ENCODE measurements around the gene COL4A1.
"Not testable (repeated sequence)": the region's sequence is repeated elsewhere in the genome, so short reads cannot be mapped to it uniquely, and the experiment has no call there.

COL4A1 gene

DNA sequence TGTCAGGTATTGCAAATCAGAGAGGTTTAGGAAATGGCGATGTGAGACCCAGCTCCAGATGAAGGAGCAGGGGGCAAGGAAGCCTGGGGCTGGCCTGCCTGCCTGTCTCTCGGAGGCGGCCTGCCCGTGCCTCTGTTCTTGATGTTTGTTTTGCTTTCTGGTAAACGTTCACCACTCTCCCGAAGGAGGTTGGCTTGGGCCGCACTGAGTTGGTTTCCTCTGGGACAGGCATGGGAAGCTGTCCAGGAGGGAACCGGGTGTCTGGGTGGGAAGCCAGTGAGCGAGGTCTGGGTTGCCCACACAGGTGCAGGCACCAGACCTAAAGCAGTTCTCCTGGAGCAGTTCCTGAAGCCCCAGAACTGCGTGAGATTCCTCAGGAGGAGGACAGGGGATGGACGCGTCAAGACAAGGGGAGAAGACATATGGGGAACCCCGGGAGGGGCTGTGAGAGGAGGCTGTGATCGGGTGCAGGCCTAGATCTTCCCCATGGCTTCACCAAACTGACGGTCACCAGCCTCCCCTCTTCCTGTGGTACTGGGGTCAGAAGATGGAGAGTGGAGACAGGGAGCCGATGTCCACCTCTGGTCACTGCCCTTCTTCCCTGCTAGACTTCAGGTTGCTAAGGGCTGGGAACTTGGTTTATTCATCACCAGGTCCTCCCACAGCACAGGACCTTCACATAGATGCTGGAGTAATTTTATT lies 15.3 kb upstream of the COL4A1 start:
- no peak for DNase-seq

DNA sequence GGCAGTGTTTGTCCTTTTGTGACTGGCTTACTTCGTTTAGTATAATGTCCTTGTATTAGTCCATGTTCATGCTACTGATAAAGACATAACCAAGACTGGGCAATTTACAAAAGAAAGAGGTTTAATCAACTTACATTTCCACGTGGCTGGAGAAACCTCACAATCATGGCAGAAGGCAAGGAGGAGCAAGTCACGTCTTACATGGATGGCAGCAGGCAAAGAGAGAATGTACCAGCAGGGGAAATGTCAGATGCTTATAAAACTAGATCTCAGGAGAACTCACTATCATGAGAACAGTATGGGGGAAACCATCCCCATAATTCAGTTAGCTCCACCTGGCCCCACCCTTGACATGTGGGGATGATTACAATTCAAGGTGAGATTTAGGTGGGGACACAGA lies 14.6 kb upstream of the COL4A1 start:
- DNase-seq, result not testable (repeated sequence)

DNA sequence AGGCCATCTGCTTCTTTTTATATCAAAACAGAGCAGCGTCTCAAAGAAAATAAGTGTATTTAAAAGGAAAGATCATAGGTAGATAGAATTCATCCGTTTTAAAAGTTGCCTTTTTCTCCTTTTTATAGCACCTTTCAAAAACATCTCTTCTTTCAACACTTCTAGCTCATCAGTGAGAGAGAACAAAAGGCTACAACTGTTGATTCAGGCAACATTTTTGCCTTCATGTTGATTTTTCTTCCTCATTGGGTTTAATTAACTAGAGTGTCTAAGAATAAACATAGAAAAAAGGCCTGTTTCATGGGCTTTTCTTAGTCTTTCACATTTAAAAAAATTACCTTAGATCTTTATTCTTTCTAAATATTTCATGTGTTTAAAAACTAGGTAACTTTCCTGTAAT lies 13.7 kb upstream of the COL4A1 start:
- no peak for DNase-seq

DNA sequence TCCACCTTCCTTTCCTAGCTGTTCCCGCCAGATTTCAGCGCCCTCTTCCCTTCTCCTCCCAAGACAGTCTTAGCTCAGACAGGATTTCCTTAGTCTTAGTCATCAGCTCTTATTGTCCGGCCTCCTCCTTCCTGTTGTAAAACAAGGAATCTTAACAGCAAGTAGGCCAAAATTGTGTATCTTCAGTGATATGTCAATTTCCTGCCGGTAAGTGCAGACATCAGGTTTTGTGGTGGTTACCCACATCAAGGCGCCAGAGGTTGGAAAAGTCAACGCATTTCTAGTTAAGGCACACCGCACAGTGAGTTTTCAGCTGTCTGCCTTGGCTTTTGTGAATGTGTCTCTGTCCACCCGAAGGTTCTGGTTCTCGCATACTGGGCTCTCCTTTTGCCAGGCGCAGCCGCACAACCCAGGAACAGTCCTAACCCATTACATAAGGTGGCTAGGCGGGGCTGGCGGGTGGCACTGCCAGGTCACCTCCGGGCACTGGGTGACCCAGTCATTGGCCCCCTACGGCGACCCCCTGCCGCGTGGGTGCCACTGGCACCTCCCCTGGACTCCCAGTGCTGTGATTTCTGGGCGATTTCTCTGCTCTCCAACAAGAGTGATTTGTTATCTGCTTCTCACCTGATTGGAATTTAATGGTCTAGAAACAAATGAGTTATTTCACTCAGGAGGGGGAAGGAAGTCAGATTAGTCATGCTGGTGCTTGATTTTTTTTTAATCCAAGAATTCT lies 13.0 kb upstream of the COL4A1 start:
- DNase-seq, result no peak

DNA sequence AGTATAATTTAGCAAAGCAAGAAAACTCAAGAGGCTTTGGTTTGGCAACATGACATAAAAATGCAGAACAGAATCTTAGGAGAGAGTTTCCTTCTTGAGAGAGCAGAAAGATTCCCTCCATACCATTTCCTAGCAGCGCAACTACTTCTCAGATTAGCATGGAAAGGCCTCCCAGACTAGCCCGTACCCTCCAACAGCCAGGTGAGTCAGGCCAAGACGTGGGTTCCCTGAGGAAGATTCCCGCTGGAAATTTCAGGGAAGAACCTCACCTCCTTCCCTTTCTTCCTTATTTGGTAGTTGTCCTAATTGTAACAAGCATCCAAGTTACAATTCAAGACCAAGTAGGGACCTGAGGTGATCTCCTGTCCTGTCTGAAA lies 12.4 kb upstream of the COL4A1 start:
- no peak for DNase-seq

DNA sequence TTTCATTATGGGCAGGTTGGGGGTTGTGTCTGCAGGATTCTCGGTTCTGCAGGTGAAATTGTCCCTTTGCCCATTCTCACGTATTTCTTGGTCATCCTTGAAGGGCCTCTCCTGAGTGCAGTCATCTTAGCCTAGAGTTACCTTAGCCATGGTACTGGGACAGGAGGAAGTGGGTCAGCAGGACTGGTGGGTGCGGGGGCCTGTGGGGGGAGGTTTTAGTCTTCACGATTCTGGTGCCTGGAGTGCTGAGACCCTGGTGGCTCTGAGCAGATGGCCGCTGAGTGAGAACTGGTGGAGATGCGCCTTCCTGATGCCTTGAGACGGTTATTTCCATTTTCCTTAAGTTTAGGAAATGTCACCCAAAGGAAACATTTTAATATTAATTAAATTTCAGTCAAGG lies 12.0 kb upstream of the COL4A1 start:
- DNase-seq, result no peak

DNA sequence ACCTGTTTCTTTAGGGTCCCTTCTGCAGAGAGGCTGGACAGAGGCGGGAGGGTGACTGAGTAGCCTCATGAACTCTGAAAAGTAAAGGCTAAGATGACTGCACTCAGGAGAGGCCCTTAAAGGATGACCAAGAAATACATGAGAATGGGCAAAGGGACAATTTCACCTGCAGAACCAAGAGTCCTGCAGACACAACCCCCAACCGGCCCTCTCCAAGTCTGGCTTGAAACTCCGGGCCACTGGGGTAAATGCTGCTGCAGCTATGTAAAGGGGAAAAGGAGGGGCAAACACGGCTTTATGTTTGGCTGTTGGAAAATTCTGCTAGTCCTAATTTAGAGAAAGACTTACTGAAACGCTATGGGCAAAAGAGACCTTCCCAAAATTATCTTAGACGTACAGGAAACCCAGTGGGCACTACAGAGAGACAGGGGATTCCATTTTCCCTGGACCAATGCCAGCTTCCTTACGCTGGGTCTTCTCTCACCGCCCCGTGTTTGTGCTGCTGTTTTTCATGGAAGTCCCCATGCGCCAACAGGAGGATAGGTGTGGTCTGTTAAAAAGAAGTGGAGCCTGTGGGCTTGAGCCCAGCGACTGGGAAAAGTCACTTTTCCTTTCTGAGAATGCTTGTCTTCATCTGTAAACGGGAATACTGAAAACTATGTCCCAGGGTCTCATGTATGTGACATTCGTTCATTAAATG lies 10.7 kb upstream of the COL4A1 start:
- no peak for DNase-seq

DNA sequence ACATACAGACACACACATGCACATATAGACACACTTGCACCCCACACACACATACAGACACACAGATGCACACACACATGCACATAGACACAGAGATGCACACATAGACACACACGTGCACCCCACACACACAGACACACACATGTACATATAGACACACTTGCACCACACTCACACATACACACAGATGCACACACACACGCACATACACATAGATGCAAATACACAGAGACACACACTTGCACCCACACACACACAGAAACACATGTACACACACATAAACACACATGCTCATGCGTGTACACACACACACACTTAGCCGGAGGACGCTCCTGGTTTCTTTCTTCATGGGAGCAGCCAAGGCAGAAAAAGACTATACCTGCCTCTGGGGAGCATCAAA lies 10.1 kb upstream of the COL4A1 start:
- no peak for DNase-seq

DNA sequence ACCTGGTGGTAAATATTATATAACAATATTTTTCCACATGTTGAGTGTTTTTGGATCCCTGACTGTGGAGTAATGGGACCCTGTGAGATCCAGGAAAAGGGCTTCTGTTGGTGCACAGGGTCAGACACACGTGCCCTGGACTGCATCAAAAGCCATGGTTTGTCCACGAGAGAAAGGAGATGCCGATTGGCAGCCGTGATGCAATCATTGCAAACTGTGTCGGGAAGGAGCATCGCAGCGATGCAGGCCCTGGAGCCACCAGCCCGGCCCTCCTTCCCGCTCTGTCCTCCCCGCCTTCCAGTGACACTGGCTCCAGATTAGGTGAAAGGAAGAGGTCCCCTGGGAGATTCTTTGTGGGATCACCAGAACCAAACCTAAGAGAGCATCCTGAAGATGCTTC lies 9.2 kb upstream of the COL4A1 start:
- no peak for DNase-seq

DNA sequence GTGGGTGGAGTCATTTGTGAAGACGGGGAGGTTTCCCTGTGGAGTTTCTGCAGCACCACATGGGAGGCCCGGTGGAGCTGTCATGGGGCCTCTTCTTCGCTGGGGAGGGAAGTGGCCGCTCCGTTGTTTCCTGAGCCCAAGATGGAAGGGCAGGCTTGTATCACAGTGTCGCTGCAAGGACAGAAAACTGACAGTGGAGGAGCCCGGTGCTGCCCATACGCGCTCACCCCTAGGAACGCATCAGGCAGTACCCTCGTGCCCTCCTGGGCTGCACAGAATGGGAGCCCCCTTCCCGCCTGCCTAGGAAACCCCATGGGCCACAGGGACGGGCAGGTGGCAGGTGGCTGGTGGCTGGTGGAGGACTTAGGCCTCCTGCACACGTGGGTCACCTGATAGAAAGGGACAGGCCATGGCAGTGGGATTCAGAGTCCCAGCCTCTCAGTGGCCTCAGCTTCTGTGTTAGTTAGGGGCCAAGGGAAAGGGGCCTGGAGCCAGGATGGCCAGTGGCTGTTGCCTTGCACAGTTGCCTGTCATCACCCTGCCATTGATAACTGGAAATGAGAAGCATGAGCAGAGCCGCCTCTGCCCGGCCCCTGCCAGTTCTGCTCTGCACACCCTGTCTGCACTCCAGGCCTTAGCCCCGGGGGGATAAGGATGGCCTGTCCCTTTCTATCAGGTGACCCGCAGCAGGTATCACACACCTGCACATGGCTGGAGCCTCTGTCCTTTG lies 7.7 kb upstream of the COL4A1 start:
- DNase-seq, result no peak

DNA sequence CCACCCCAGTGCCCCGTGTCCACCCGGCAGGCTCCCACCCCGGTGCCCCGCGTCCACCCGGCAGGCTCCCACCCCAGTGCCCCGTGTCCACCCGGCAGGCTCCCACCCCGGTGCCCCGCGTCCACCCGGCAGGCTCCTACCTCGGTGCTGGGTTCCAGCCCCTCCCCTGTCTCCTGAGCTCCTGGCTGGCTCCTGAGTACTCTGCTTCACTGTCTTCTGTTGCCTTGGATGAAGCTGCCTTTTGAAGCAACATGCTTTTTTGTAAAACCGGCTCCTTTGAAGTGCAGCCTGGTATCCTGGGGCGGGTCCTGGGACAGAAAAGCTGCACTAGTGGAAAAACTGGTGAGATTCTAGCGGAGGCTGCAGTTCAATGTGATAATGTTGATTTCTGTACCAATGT lies 6.8 kb upstream of the COL4A1 start:
- not testable (repeated sequence) for DNase-seq

DNA sequence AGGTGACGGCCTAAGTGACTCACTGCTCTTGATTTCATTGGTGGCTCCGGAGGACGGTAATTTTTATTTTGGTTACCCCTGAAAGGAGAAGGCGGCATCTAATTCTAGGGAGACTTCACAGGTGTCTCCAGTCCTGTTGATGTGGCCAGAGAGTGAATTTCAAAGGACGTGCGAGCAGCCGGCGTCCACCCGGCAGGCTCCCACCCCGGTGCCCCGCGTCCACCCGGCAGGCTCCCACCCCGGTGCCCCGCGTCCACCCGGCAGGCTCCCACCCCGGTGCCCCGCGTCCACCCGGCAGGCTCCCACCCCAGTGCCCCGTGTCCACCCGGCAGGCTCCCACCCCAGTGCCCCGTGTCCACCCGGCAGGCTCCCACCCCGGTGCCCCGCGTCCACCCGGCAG lies 6.3 kb upstream of the COL4A1 start:
- not testable (repeated sequence) for DNase-seq

DNA sequence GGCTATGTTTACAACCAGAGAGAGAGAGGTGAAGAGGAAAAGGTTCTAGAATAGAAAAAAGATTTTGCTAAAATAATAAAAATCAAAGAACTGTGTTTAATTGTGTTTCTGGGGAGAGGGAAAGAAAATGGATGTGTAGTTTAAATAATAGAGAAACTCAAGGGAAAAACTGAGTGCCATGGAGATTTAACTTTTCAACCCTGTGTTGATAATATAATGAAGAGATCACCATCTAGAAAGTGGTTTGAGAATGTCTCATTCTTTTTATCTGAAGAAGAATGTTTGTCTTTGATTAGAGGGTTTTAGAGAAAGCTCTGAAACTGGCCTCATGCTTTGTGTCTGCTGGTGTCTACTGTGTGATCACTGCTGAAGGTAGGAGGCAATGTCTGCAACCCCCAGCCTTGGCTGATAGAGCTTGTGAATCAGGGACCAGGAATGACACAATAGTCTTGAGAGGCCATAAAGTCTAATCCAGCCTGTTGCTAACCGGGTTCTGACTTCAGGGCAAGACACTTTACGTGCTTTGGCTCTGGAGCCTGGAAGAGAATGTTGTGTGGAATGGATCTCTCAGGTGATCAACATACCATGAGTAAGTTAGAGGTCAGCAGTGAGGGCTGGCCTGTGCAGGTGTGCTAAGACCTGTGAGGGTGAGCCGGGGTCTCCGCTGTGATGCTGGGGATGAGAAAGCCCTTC lies 5.5 kb upstream of the COL4A1 start:
- DNase-seq, result no peak

DNA sequence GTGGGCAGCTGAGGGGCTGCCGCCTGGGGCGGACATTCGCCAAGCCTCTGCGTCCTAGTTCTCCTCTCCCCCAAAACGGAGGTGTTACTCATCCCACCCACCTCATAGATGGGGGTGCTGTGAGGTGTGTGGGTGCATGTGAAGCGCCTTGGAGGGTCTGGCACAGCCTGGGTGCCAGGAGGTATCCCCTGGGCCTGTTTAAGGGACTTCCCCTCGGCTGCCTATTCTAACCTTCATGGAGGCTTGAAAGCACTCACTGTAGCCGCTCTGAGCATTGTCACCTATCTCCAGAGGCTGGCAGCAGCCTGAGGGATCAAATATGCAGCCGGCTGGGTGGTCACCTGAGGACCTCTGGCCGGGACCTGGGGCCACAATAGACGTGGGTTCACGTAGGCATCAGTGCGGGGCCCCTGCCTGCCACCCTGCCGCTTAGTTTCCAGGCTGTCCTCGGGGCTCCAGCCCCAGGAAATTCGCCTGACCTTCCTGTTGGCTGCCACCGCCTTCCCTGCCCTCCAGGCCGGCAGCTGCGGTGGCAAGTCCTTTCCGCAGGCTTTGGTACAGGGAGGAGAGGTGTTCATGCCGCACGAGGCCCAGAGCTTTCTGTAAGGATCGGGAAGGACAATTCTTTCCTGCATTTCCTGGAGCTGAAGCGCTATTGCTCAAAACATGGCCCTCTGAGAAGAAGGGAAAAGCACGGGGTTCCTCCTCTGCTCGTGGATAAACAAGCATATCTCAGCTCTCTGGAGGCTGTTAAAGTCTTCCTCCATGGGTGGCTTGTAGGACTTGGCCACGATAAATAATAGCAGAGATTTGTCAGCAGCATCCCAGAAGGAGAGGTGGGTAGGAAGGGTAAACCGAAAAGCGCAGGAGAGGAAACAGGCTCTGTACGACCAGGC lies 4.7 kb upstream of the COL4A1 start:
- DNase-seq, result no peak

DNA sequence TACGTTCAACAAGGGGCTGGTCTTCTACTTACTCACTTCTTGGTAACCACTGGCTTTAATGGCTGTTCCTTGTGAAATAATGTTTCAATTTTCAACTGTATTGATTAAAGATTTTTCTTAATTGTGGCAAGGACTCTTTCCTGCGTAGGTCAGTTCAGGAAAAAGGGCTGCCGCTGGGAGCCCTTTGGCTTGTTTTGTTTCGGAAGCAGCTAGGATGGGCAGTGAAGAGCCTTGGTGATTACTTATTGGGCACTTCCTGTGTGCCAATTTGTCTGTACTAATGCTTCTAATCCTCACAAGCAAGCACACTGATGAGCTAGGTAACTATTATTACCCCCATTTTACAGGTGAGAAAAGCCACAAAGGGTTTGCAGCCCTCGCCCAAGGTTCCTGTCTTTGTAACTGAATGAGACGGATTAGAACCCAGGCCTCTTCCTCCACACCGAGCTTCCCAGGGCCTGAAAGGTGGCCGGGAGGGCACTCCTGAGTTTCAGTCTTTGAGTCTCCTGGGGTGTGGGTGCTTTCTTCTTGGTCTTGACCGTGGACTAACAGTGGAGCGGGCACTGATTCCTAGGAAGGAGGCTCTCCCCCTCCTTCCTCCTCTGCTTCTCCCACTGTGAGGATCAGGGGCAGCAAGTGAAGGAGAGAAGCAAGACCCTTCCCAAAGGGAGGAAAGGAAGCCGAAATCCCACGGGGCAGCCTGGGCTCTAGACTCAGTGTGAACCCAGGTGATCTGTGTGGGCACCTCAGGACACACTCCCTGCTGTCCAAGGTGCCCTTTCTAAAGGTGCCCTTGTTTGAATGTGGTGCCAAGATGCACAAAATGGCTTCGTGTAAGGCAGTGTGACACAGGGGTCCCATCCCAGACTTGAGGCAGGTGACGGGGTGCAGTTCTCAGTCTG lies 3.8 kb upstream of the COL4A1 start:
- no peak for DNase-seq

DNA sequence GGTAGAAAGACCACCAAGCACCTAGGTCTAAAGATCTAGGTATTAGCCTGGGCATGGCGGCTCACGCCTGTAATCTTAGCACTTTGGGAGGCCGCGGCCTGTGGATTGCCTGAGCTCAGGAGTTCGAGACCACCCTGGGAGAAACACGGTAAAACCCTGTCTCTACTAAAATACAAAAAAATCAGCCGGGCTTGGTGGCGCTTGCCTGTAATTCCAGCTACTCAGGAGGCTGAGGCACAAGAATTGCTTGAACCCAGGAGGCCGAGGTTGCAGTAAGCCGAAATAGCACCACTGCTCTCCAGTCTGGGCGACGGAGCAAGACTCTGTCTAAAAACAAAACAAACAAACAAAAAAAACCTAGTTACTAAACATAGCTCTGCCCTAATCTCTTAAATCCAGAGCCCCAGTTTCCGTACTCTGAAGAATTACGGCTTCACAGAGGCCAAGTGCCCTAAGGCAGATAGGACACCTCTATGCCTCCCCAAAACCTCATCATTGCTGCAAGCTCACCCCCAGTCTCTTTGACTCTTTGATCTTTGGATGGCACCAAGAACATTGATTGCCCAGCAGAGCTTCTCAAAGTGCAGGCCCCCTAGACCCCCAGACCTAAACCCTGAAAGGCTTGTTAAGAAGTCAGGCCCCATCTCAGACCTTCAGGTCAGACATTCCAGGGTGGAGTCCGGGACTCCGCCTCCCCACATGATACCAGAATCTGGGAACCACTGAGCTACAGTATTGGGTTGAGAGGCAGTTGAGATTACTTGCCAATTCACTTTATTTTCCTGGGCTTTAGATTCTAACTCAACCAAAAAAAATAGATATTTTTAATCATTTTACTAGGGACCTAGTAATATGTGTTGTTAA lies 2.9 kb upstream of the COL4A1 start:
- no peak for DNase-seq

DNA sequence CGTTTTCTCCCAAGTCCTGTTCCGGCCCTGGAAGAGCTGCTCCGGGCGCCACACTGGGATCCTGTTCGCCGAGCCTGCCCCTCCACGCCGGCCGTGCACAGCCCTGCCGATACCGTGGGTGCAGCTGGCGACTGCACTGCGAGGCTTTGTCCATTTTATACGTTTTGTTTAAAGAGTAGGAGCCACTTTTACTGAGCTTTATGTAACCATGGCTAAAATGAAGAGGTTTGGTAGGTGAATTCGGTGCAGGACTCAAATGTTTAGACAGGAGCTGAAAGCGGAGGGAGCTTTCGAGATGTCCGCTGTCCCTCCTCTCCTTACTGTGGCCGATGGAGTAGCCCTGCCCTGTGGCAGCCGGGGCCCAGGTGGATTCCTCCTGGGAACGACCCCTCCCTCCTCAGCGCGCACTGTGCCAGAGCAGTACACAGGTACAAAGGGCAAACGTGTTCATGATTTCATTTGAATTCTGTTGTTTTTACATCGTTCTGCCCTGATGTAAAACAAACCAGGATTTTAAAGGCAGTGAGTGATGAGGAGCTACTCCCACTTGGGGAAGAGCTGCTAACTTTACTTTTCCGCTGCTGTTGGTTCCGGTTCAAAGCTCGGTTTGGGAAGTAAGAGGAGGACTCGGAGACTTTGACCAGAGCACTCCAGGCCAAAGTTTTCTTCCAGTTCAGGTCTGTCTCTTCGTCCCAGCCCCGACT lies 1.9 kb upstream of the COL4A1 start:
- DNase-seq, result no peak

DNA sequence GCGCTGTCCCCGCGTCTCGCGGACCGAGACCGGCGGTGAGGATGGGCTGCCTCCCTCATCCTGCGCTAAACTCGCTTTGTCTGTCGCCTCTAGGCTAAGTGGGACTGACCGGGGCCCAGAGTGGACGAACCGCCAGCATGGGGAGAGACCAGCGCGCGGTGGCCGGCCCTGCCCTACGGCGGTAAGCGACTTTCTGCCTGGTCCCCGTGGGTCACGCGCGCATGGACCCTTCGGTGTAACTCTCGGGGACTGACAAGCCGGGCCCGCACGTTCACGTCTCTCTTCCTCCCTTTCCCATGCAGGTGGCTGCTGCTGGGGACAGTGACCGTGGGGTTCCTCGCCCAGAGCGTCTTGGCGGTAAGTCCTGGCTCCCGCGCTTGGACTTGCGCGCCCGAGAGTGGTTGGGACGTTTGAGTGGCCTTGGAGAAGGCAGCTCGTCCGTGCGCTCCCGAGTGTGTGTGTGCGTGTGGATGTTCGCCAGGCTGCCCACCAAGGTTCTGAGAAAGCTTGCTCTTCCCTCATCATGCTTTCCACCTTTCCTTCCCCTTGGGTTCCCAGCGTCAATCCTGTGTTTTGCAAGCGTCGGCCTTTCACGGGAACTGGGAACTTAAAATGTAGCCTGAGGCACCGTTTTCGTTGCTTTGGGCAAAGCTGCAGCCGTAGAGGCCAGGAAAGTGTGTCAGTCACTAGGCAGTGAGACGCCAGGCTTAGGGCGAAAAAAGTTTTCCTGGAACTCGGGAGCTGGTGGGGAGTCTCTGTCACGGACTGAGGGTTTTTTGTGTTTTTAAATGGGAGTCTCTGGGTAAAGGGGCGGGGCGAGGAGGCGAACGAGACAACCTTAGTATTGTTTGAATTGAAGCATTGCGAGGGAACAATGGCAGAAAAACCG lies 1.1 kb upstream of the COL4A1 start:
- no peak for DNase-seq

Measured in GOT3 (cell line).